HepG2 (cell line): Measurements from ENCODE around the gene LPIN3. TPM values are rescaled to one million over a fixed set of nuclear protein-coding genes. Genes with fewer than 3 reads are reported as not detected.

Experiments used
- ADNP ChIP-seq: sonication (generic); formaldehyde crosslinking; IDR thresholded peaks from 2 replicates; pipeline ENCODE4 v1.4.0; 2020; ENCODE audit warnings: missing genetic modification reagents
- ELF1 ChIP-seq: sonication (generic); formaldehyde crosslinking; IDR thresholded peaks from 2 replicates; pipeline ENCODE4 v1.4.0; 2020; ENCODE audit warnings: missing genetic modification reagents
- FOXK1 ChIP-seq: sonication (generic); formaldehyde crosslinking; IDR thresholded peaks from 2 replicates; pipeline ENCODE4 v1.4.0; 2020; ENCODE audit warnings: low read depth, missing genetic modification reagents, borderline replicate concordance
- FOXO1 ChIP-seq: sonication (generic); formaldehyde crosslinking; IDR thresholded peaks from 2 replicates; pipeline ENCODE4 v1.4.0; 2020; ENCODE audit warnings: missing genetic modification reagents
- HNRNPK ChIP-seq: fragments of 200-400 bp; formaldehyde crosslinking; IDR thresholded peaks from 2 replicates; pipeline ENCODE4 v1.6.1; 2018; ENCODE audit warnings: low read length, low read depth, moderate library complexity, mild to moderate bottlenecking; ENCODE audit not compliant: poor library complexity, severe bottlenecking
- KDM5A ChIP-seq: fragments of 200-600 bp; sonication (generic); IDR thresholded peaks from 2 replicates; pipeline ENCODE4 v1.7.0; 2018; ENCODE audit warnings: antibody characterized with exemption, mild to moderate bottlenecking, low read length, borderline replicate concordance
- PAX8 ChIP-seq: sonication (generic); formaldehyde crosslinking; IDR thresholded peaks from 2 replicates; pipeline ENCODE4 v1.8.0; 2022; ENCODE audit warnings: mild to moderate bottlenecking, missing genetic modification reagents, borderline replicate concordance
- RCOR2 ChIP-seq: IDR thresholded peaks from 2 replicates; pipeline ENCODE4 v1.6.1; 2016; ENCODE audit warnings: missing biosample characterization, missing genetic modification reagents
- SIN3B ChIP-seq: fragments of 150-350 bp; IDR thresholded peaks from 2 replicates; pipeline ENCODE4 v1.6.1; 2014; ENCODE audit warnings: low read length
- ZNF207 ChIP-seq: fragments of 450-650 bp; IDR thresholded peaks from 2 replicates; pipeline ENCODE4 v1.6.1; 2016; ENCODE audit warnings: antibody characterized with exemption, borderline replicate concordance
- ZNF24 ChIP-seq: fragments of 450-650 bp; IDR thresholded peaks from 2 replicates; pipeline ENCODE4 v1.6.1; 2017; ENCODE audit warnings: antibody characterized with exemption, mild to moderate bottlenecking
- ZNF274 ChIP-seq: sonication (generic); formaldehyde crosslinking; IDR thresholded peaks from 2 replicates; pipeline ENCODE4 v1.5.1; 2020; ENCODE audit warnings: mild to moderate bottlenecking, missing genetic modification reagents
- ZNF496 ChIP-seq: sonication (generic); formaldehyde crosslinking; IDR thresholded peaks from 2 replicates; pipeline ENCODE4 v1.8.1; 2023; ENCODE audit warnings: mild to moderate bottlenecking, moderate library complexity, missing genetic modification reagents; ENCODE audit not compliant: insufficient replicate concordance
- ZNF737 ChIP-seq: sonication (generic); formaldehyde crosslinking; IDR thresholded peaks from 2 replicates; pipeline ENCODE4 v1.5.0; 2020; ENCODE audit warnings: missing genetic modification reagents, mild to moderate bottlenecking, borderline replicate concordance
- ZNF746 ChIP-seq: sonication (generic); formaldehyde crosslinking; IDR thresholded peaks from 2 replicates; pipeline ENCODE4 v1.8.0; 2022; ENCODE audit warnings: mild to moderate bottlenecking, missing genetic modification reagents
- ZNF777 ChIP-seq: sonication (generic); formaldehyde crosslinking; IDR thresholded peaks from 2 replicates; pipeline ENCODE4 v1.4.0; 2020; ENCODE audit warnings: missing genetic modification reagents
- ZNF788 ChIP-seq: sonication (generic); formaldehyde crosslinking; IDR thresholded peaks from 2 replicates; pipeline ENCODE4 v1.5.0; 2020; ENCODE audit warnings: mild to moderate bottlenecking, missing genetic modification reagents, borderline replicate concordance
- ZNF816 ChIP-seq: sonication (generic); formaldehyde crosslinking; IDR thresholded peaks from 2 replicates; pipeline ENCODE4 v1.8.0; 2022; ENCODE audit warnings: missing genetic modification reagents, mild to moderate bottlenecking, borderline replicate concordance
- ZNF879 ChIP-seq: sonication (generic); formaldehyde crosslinking; IDR thresholded peaks from 2 replicates; pipeline ENCODE4 v1.8.1; 2023; ENCODE audit warnings: missing genetic modification reagents
- ZSCAN21 ChIP-seq: sonication (generic); formaldehyde crosslinking; IDR thresholded peaks from 2 replicates; pipeline ENCODE4 v1.8.0; 2022; ENCODE audit warnings: mild to moderate bottlenecking, missing genetic modification reagents, moderate library complexity, borderline replicate concordance
- polyA plus RNA-seq, 8 experiments: library from polyadenylated mRNA; depleted of rRNA in 3 of 8; stranded (reverse) in 7 of 8; unstranded in 1 of 8; fragments of >200 nt; fragmentation: Illumina TruSeq in 4 of 8; extraction: Trizol in 4 of 8; gene quantifications; 2 replicates each; pipeline versions ENCODE4 v1.2.1 to v1.2.3, GENCODE V29; 2011 to 2016; ENCODE audit warnings: low read depth in 4 of 8, missing spikeins in 1 of 8, mixed read lengths in 1 of 8; ENCODE audit not compliant: insufficient read depth in 1 of 8
- total RNA-seq, 5 experiments: library from RNA; depleted of rRNA; stranded (reverse); fragments of >200 nt; fragmentation: Illumina TruSeq; extraction: Trizol; gene quantifications; 2 replicates each; pipeline ENCODE4 v1.2.3, GENCODE V29; 2016; ENCODE audit warnings: low read depth in 1 of 5
- TF ChIP-seq, protein P1 (sequence below), 2 experiments: IDR thresholded peaks; 2 replicates each; pipeline ENCODE4 v1.6.1; 2011 to 2012; ENCODE audit warnings: low read length in 2 of 2, borderline replicate concordance in 1 of 2, low read depth in 1 of 2, mild to moderate bottlenecking in 1 of 2, moderate library complexity in 1 of 2
- TF ChIP-seq, protein P2 (sequence below): sonication (generic); formaldehyde crosslinking; IDR thresholded peaks from 2 replicates; pipeline ENCODE4 v1.5.1; 2020; ENCODE audit warnings: mild to moderate bottlenecking, missing genetic modification reagents

The LPIN3 gene
- total and polyA plus RNA-seq, 2 of the 13 experiments (the other 11 are each of a cell fraction or from before 2014, with no cell fraction given) = 14.2 to 28.6 TPM

DNA sequence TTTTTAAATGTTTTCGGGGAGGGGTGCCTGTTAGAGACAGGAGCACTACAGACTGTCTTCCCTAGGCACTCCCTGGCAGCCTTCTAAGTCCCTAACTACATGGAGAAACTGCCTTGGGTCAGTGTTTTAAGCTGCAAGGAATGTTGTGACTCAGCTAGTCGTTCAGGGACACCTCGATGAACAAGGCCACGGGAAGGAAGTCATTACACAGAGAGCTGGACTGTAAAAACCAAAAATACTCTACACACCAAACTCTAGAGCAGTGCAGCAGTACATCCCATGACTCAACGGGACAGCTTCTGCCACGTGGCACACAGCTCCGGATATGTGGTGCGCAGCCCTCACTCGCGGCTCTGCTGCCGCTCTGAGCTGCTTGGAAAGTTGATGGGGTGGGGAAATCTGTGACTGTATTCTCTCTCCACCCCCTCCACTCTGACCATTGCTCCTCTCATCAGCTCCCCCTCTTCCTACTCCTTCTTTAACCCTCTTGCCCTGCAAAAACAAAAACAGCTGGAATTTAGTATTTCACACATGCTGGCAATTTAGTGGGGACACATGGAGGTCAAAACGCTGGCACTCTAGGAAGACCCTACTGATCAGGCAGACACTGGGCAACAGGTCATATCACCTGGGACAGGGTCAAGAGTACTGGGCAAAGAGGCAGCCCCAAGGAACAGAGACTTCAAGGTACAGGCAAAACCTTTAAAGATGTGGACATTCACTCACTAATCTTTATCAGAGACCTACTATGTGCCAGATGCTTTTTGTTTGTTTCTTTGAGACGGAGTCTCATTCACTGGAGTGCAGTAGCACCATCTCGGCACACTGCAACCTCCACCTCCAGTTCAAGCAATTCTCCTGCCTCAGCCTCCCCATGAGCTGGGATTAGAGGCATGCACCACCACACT, 10.9 kb upstream of the LPIN3 start (continued):
- TF ChIP-seq ZNF788 (CRISPR knock-in tag) = no peak
- no peak for TF ChIP-seq ZNF496 (CRISPR knock-in tag)
- TF ChIP-seq SIN3B = no peak
- TF ChIP-seq PAX8 (CRISPR knock-in tag) = no peak
- peak; percentile 71 for TF ChIP-seq ZNF777 (CRISPR knock-in tag)
- TF ChIP-seq HNRNPK = no peak
- 0 out of 2 replicates have a peak, but pooled peaks have one; percentile 16 for TF ChIP-seq ZNF879 (CRISPR knock-in tag)
- 0 out of 2 replicates have a peak, but pooled peaks have one; percentile 20 for TF ChIP-seq ADNP (CRISPR knock-in tag)
- TF ChIP-seq, protein P1, sequence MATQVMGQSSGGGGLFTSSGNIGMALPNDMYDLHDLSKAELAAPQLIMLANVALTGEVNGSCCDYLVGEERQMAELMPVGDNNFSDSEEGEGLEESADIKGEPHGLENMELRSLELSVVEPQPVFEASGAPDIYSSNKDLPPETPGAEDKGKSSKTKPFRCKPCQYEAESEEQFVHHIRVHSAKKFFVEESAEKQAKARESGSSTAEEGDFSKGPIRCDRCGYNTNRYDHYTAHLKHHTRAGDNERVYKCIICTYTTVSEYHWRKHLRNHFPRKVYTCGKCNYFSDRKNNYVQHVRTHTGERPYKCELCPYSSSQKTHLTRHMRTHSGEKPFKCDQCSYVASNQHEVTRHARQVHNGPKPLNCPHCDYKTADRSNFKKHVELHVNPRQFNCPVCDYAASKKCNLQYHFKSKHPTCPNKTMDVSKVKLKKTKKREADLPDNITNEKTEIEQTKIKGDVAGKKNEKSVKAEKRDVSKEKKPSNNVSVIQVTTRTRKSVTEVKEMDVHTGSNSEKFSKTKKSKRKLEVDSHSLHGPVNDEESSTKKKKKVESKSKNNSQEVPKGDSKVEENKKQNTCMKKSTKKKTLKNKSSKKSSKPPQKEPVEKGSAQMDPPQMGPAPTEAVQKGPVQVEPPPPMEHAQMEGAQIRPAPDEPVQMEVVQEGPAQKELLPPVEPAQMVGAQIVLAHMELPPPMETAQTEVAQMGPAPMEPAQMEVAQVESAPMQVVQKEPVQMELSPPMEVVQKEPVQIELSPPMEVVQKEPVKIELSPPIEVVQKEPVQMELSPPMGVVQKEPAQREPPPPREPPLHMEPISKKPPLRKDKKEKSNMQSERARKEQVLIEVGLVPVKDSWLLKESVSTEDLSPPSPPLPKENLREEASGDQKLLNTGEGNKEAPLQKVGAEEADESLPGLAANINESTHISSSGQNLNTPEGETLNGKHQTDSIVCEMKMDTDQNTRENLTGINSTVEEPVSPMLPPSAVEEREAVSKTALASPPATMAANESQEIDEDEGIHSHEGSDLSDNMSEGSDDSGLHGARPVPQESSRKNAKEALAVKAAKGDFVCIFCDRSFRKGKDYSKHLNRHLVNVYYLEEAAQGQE (IDR thresholded peaks at IDR 0.05; ENCODE audit: borderline replicate concordance in 1 of 2, low read depth in 1 of 2, low read length in 2 of 2) = 0 out of 4 replicates have a peak, but pooled peaks of 1 of the 2 experiments have one; percentile 10
- TF ChIP-seq ZSCAN21 (CRISPR knock-in tag) = 0 out of 2 replicates have a peak, but pooled peaks have one; percentile 51
- no peak for TF ChIP-seq ZNF737 (CRISPR knock-in tag)
- TF ChIP-seq, protein P2, sequence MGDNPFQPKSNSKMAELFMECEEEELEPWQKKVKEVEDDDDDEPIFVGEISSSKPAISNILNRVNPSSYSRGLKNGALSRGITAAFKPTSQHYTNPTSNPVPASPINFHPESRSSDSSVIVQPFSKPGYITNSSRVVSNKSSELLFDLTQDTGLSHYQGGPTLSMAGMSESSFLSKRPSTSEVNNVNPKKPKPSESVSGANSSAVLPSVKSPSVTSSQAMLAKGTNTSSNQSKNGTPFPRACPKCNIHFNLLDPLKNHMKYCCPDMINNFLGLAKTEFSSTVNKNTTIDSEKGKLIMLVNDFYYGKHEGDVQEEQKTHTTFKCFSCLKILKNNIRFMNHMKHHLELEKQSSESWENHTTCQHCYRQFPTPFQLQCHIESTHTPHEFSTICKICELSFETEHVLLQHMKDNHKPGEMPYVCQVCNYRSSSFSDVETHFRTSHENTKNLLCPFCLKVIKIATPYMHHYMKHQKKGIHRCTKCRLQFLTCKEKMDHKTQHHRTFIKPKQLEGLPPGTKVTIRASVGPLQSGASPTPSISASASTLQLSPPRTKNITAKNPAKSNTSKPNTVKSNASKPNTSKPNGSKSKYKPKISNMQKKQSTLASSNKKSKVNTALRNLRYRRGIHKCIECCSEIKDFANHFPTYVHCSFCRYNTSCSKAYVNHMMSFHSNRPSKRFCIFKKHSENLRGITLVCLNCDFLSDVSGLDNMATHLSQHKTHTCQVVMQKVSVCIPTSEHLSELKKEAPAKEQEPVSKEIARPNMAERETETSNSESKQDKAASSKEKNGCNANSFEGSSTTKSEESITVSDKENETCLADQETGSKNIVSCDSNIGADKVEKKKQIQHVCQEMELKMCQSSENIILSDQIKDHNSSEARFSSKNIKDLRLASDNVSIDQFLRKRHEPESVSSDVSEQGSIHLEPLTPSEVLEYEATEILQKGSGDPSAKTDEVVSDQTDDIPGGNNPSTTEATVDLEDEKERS (CRISPR knock-in tag) = no peak; the same call in 1 of the 2 replicates
- TF ChIP-seq ZNF207 = no peak
- TF ChIP-seq ZNF24 = no peak
- TF ChIP-seq ELF1 (CRISPR knock-in tag) = no peak
- TF ChIP-seq ZNF816 = no peak
- TF ChIP-seq ZNF746 (CRISPR knock-in tag) = no peak
- TF ChIP-seq KDM5A = no peak
- TF ChIP-seq RCOR2 (CRISPR knock-in tag) = peak; percentile 48; the same call in 1 of the 2 replicates
- TF ChIP-seq FOXO1 (CRISPR knock-in tag) = no peak; the same call in 1 of the 2 replicates
- TF ChIP-seq FOXK1 (CRISPR knock-in tag) = no peak
- peak; percentile 91 for TF ChIP-seq ZNF274
